GM12864 (cell line): ENCODE measurements around the gene ESYT2.

Experiments
- DNase-seq: peaks from one replicate; pipeline ENCODE4 v3.0.0-alpha.2; 2011; ENCODE audit warnings: low read depth
- H3K4me3 ChIP-seq: 2 replicates; pipeline ENCODE4 v1.5.1; 2011; ENCODE audit warnings: mild to moderate bottlenecking, low read depth, low read length, control low read depth
- TF ChIP-seq, protein P1 (sequence below): IDR thresholded peaks from 2 replicates; pipeline ENCODE4 v1.5.1; 2011; ENCODE audit warnings: low read depth, mild to moderate bottlenecking, moderate library complexity, low read length, control low read depth, inconsistent platforms; ENCODE audit errors: missing control alignments

ESYT2 gene

DNA sequence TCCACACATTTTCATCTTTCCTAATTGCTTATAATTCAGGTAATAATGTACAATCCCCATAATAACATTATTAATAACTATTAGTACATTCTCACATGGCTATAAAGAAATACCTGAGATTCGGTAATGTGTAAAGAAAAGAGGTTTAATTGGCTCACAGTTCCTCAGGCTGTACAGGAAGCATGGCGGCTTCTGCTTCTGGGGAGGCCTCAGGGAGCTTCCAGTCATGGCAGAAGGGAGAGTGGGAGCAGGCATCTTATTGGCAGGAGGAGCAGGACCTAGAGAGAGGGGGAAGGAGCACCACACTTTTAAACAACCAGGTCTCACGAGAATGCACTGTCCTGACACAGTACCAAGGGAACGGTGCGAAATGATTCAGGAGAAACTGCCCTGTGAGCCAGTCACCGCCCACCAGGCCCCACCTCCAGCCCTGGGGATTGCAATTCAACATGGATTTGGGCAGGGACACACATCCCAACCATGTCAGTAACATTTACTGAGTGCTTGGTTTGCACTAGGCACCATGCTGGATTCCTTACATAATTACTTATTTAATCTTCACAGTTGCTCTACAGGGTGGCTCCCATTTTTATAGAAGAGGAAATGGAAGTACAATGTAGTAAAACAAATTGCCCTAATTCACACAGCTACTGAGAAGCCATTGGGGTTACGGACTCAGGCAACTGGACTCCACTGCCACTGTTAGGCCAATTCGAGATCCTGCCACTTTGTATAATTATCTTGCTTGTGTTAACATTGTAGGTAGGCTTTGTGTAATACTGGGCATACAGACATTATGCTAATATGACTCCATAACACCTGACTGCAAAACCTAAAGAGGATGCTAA is 8.7 kb upstream of the ESYT2 start:
- H3K4me3 ChIP-seq, result no peak overlapping the region
- DNase-seq, result no peak
- TF ChIP-seq, protein P1, sequence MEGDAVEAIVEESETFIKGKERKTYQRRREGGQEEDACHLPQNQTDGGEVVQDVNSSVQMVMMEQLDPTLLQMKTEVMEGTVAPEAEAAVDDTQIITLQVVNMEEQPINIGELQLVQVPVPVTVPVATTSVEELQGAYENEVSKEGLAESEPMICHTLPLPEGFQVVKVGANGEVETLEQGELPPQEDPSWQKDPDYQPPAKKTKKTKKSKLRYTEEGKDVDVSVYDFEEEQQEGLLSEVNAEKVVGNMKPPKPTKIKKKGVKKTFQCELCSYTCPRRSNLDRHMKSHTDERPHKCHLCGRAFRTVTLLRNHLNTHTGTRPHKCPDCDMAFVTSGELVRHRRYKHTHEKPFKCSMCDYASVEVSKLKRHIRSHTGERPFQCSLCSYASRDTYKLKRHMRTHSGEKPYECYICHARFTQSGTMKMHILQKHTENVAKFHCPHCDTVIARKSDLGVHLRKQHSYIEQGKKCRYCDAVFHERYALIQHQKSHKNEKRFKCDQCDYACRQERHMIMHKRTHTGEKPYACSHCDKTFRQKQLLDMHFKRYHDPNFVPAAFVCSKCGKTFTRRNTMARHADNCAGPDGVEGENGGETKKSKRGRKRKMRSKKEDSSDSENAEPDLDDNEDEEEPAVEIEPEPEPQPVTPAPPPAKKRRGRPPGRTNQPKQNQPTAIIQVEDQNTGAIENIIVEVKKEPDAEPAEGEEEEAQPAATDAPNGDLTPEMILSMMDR, result no peak

DNA sequence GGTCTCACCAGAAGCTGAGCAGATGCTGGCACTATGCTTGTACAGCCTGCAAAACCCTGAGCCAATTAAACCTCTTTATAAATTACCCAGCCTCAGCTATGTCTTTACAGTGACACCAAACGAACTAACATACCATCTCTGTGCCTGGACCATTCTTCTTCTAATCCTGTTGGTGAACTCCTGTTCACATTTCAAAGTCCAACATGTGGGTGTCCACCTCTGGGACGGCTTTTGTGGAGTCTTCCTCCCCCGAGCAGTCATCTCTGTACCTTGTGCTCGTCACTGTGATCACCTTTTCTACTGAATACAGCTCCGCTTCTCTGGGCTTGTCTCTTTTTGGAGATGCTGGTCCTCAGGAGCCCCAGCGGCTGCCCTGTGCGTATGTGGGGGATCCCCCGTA is 7.4 kb upstream of the ESYT2 start:
- no peak overlapping the region for H3K4me3 ChIP-seq
- no peak for DNase-seq
- TF ChIP-seq, protein P1, result no peak

DNA sequence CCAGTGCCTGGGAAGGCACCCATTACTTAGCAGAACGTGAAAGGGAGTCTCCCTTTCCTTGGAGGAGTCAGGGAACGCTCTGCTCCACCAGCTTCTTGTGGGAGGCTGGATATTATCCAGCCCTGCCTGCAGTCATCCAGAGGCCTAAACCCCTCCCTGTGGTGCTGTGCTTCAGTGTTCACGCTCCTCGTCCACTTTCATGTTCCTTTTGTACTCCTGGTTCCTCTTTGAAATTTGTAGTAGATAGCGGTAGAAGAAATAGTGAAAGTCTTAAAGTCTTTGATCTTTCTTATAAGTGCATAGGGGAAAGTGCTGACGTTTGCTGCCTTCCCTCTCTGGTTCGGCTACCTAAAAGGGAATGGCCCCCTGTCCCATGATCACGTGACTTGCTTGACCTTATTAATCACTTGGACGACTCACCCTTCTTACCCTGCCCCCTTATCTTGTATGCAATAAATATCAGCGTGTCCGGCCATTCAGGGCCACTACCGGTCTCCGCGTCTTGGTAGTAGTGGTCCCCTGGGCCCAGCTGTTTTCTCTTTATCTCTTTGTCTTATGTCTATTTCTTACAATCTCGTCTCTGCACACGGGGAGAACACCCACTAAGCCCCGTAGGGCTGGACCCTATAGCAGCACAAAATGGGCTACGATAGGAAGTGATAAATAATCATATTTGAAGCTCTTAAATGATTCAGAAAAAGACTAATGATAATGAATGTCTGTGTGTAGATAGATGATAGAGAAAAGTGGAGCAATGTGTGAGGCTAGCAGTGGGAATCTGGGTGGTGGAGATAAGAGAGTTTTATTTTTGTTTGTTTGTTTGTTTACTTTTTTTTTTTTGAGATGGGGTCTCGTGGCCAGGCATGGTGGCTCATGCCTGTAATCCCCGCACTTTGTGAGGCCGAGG is 5.8 kb upstream of the ESYT2 start:
- DNase-seq, result no peak
- TF ChIP-seq, protein P1, result no peak
- H3K4me3 ChIP-seq, result no peak overlapping the region

DNA sequence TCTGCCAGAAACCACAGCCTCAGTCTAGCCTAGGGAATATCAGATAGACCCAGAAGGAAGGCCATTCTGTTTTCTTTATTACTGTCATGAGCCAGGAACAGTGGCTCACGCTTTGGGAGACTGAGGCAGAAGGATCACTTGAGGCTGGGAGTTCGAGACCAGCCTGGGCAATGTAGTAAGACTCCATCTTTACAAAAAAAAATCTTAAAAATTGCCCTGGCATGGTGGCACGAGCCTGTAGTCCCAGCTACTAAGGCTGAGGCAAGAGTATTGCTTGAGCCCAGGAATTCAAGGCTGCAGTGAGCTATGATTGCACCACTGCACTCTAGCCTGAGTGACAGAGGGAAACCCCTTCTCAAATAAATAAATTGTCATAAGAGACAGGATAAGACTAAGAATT is 3.7 kb upstream of the ESYT2 start:
- TF ChIP-seq, protein P1, result no peak
- DNase-seq, result no peak
- no peak overlapping the region for H3K4me3 ChIP-seq

DNA sequence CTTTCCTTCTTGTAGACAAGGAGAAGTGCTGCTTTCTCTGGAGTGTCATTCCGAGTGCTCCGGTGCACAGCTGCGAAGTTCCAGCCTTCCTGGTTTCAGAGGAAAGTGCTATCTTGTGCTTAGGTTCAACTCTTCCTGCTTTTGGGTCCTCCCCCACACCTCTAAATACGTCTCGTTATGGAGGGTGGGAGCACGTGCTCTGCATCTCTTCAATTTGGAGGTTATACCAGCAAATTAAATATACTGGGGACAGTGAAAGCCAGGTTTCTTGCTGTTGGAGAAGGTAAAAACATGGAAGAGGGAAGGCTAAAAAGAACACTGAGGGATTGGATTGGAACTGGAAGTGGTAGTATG is 2.4 kb upstream of the ESYT2 start:
- DNase-seq, result no peak
- no peak overlapping the region for H3K4me3 ChIP-seq
- TF ChIP-seq, protein P1, result no peak

DNA sequence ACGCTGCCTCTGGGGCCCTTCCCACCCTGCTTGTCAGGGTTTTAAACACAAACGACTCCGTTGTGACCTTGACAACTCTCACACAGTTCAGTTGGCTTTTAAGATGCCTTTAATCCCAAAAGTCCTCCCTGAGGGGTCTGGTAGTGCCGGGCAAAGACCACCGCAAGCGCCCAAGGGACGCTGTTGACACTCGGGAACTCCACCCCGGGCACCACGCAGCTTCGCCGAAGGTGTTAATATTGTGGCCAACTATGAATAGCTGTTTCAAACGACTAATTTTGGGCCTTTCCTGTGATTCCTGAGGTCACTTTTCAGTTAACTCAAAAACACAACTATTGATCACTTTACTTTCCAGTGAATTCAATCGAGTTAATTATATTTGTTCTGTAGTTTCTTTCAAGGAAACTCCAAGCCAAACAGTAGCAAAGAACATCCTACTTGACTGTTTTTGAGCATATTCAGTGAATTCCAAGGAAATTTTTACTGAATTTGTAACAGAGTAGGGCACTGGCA is 958 bp upstream of the ESYT2 start:
- H3K4me3 ChIP-seq, result peak overlapping the region; percentile 94
- DNase-seq, result no peak
- TF ChIP-seq, protein P1, result no peak
